HepG2 (cell line): ENCODE results near the gene MRNIP. TPM values are rescaled to one million over a fixed set of nuclear protein-coding genes. Genes with fewer than 3 reads are reported as not detected.

Experiments used
- ATAC-seq: fragments of 200-7000 bp; cut with Tn5 transposase; 3 replicates; pipeline ENCODE4 v1.9.1; 2020; ENCODE audit warnings: mild to moderate bottlenecking, moderate library complexity
- BruUV-seq: library from RNA; stranded (reverse); fragments of 400-500 nt; replicated peaks from 2 replicates; lab custom pipeline; 2021; lab: Mats Ljungman, UMichigan
- CTCF ChIA-PET: fragments of 300-600 bp; formaldehyde crosslinking; extraction: SDS; loops from one replicate; lab custom pipeline; 2021; ENCODE audit warnings: low total read pairs, inconsistent platforms, low intra/inter-chr PET ratio; lab: Yijun Ruan, JAX
- POLR2A ChIA-PET: fragments of 350-600 bp; sonication (Branson Sonifier 250); formaldehyde crosslinking; loops from one replicate; lab custom pipeline; 2020; ENCODE audit warnings: antibody characterized with exemption, inconsistent platforms; lab: Yijun Ruan, JAX
- DNase-seq: peaks from one replicate; pipeline ENCODE4 v3.0.0-alpha.2; 2015; ENCODE audit warnings: low spot score
- FAIRE-seq: peaks from 3 replicates; lab custom pipeline; 2011; peaks lifted over from hg19 to GRCh38; lab: Jason Lieb, UNC
- H2AFZ ChIP-seq: one replicate; pipeline ENCODE4 v1.6.1; 2011; ENCODE audit warnings: low read length, inconsistent platforms
- H3K27ac ChIP-seq: fragments of 300-600 bp; 3 replicates; pipeline ENCODE4 v1.8.0; 2011; ENCODE audit warnings: mixed run types, mild to moderate bottlenecking, mixed read lengths, low read length, inconsistent platforms; ENCODE audit not compliant: insufficient read depth; ENCODE audit errors: extremely low read length
- H3K27me3 ChIP-seq, 2 experiments: fragments of 200-600 bp in 1 of 2; 2 replicates in 1 of 2; 3 replicates in 1 of 2; pipeline versions ENCODE4 v1.6.0 to v1.8.0; 2011; ENCODE audit warnings: low read length in 2 of 2, mild to moderate bottlenecking in 2 of 2, moderate library complexity in 2 of 2, inconsistent platforms in 1 of 2; ENCODE audit not compliant: insufficient read depth in 2 of 2, control insufficient read depth in 1 of 2
- H3K36me3 ChIP-seq, 2 experiments: fragments of 200-600 bp in 1 of 2; replicated peaks in 1 of 2; 2 replicates in 1 of 2; 3 replicates in 1 of 2; pipeline versions ENCODE4 v1.5.1 to v1.8.0; 2011; ENCODE audit warnings: low read length in 2 of 2, inconsistent platforms in 1 of 2; ENCODE audit not compliant: insufficient read depth in 2 of 2, control insufficient read depth in 1 of 2
- H3K4me1 ChIP-seq: 2 replicates; pipeline ENCODE4 v1.5.1; 2012; ENCODE audit warnings: low read length, inconsistent platforms; ENCODE audit not compliant: insufficient read depth
- H3K4me2 ChIP-seq: 2 replicates; pipeline ENCODE4 v1.6.0; 2011; ENCODE audit warnings: low read depth, low read length, inconsistent platforms
- H3K4me3 ChIP-seq, 3 experiments: fragments of 200-600 bp in 1 of 3; sonication (generic), shearing (Covaris generic) in 1 of 3; replicated peaks in 1 of 3; 2 replicates each; pipeline ENCODE4 v1.5.1; 2011 to 2016; ENCODE audit warnings: low read length in 3 of 3, inconsistent platforms in 2 of 3, low read depth in 2 of 3, mild to moderate bottlenecking in 2 of 3, control low read depth in 1 of 3, mixed read lengths in 1 of 3; ENCODE audit not compliant: insufficient read depth in 1 of 3
- H3K79me2 ChIP-seq: one replicate; pipeline ENCODE4 v1.6.1; 2011; ENCODE audit warnings: low read length, inconsistent platforms; ENCODE audit not compliant: insufficient read depth
- H3K9ac ChIP-seq: 2 replicates; pipeline ENCODE4 v1.6.0; 2011; ENCODE audit warnings: mild to moderate bottlenecking, low read depth, low read length, inconsistent platforms; ENCODE audit not compliant: insufficient read depth
- H3K9me3 ChIP-seq: 2 replicates; pipeline ENCODE4 v1.5.1; 2012; ENCODE audit warnings: mild to moderate bottlenecking, low read length
- H4K20me1 ChIP-seq: 2 replicates; pipeline ENCODE4 v1.6.0; 2011; ENCODE audit warnings: inconsistent platforms, mild to moderate bottlenecking, low read length, moderate library complexity; ENCODE audit not compliant: insufficient read depth
- AGO1 ChIP-seq: fragments of 200-400 bp; formaldehyde crosslinking; IDR thresholded peaks from 2 replicates; pipeline ENCODE4 v1.6.1; 2017; ENCODE audit warnings: mild to moderate bottlenecking, low read depth, low read length, moderate library complexity; ENCODE audit not compliant: poor library complexity, severe bottlenecking
- ARNTL ChIP-seq: sonication (generic); formaldehyde crosslinking; IDR thresholded peaks from 2 replicates; pipeline ENCODE4 v1.4.0; 2020; ENCODE audit warnings: mild to moderate bottlenecking, missing genetic modification reagents
- CENPX ChIP-seq: sonication (generic); formaldehyde crosslinking; IDR thresholded peaks from 2 replicates; pipeline ENCODE4 v1.9.0; 2021; ENCODE audit warnings: mild to moderate bottlenecking, missing genetic modification reagents, moderate library complexity
- ETS1 ChIP-seq: sonication (generic); formaldehyde crosslinking; IDR thresholded peaks from 2 replicates; pipeline ENCODE4 v1.4.0; 2020; ENCODE audit warnings: missing genetic modification reagents
- HNRNPUL1 ChIP-seq: fragments of 200-400 bp; formaldehyde crosslinking; IDR thresholded peaks from 2 replicates; pipeline ENCODE4 v1.6.1; 2017; ENCODE audit warnings: low read depth, mild to moderate bottlenecking, low read length, moderate library complexity
- MED1 ChIP-seq: sonication (generic); formaldehyde crosslinking; IDR thresholded peaks from 2 replicates; pipeline ENCODE4 v1.4.0; 2020; ENCODE audit warnings: missing genetic modification reagents
- RBFOX2 ChIP-seq: fragments of 200-400 bp; formaldehyde crosslinking; IDR thresholded peaks from 2 replicates; pipeline ENCODE4 v1.6.1; 2017; ENCODE audit warnings: low read depth, mild to moderate bottlenecking, low read length
- SNRNP70 ChIP-seq: fragments of 200-400 bp; formaldehyde crosslinking; IDR thresholded peaks from 2 replicates; pipeline ENCODE4 v1.6.1; 2017; ENCODE audit warnings: mild to moderate bottlenecking, low read depth, low read length, moderate library complexity
- ZNF34 ChIP-seq: sonication (generic); formaldehyde crosslinking; IDR thresholded peaks from 2 replicates; pipeline ENCODE4 v1.4.0; 2020; ENCODE audit warnings: mild to moderate bottlenecking, missing genetic modification reagents, borderline replicate concordance
- ZNF790 ChIP-seq: sonication (generic); formaldehyde crosslinking; IDR thresholded peaks from 2 replicates; pipeline ENCODE4 v1.8.0; 2022; ENCODE audit warnings: missing genetic modification reagents, mild to moderate bottlenecking, borderline replicate concordance
- WGBS: methylation state at CpG from one replicate; pipeline ENCODE4 v1.1.6; 2017; ENCODE audit warnings: low lambda C conversion rate; 5-methylcytosine and 5-hydroxymethylcytosine counted together
- in situ Hi-C: cut with HindIII; loops from 2 replicates; pipeline ENCODE4 v1.10.0; 2017; ENCODE audit warnings: low pct_unique_long_range_greater_than_20kb; ENCODE audit not compliant: extremely low pct_ligation_motif_present
- intact Hi-C: fragments of 100-400 bp; cut with micrococcal nuclease; formaldehyde crosslinking; loops from one replicate; pipeline ENCODE4 v1.10.0; 2022; ENCODE audit not compliant: unreplicated experiment
- polyA plus RNA-seq, 8 experiments: library from polyadenylated mRNA; depleted of rRNA in 3 of 8; stranded (reverse) in 7 of 8; unstranded in 1 of 8; fragments of >200 nt; fragmentation: Illumina TruSeq in 4 of 8; extraction: Trizol in 4 of 8; gene quantifications; 2 replicates each; pipeline versions ENCODE4 v1.2.1 to v1.2.3, GENCODE V29; 2011 to 2016; ENCODE audit warnings: low read depth in 4 of 8, missing spikeins in 1 of 8, mixed read lengths in 1 of 8; ENCODE audit not compliant: insufficient read depth in 1 of 8
- total RNA-seq, 5 experiments: library from RNA; depleted of rRNA; stranded (reverse); fragments of >200 nt; fragmentation: Illumina TruSeq; extraction: Trizol; gene quantifications; 2 replicates each; pipeline ENCODE4 v1.2.3, GENCODE V29; 2016; ENCODE audit warnings: low read depth in 1 of 5
- TF ChIP-seq, protein P1 (sequence below): sonication (generic); formaldehyde crosslinking; IDR thresholded peaks from 2 replicates; pipeline ENCODE4 v1.8.0; 2022; ENCODE audit warnings: missing genetic modification reagents, mild to moderate bottlenecking, moderate library complexity, borderline replicate concordance
- TF ChIP-seq, protein P2 (sequence below): sonication (generic); formaldehyde crosslinking; IDR thresholded peaks from 2 replicates; pipeline ENCODE4 v1.4.0; 2020; ENCODE audit warnings: mild to moderate bottlenecking, missing genetic modification reagents

MRNIP gene
- total and polyA plus RNA-seq, 2 of the 13 experiments (the other 11 are each of a cell fraction or from before 2014, with no cell fraction given) = 15.5 to 34.1 TPM

DNA sequence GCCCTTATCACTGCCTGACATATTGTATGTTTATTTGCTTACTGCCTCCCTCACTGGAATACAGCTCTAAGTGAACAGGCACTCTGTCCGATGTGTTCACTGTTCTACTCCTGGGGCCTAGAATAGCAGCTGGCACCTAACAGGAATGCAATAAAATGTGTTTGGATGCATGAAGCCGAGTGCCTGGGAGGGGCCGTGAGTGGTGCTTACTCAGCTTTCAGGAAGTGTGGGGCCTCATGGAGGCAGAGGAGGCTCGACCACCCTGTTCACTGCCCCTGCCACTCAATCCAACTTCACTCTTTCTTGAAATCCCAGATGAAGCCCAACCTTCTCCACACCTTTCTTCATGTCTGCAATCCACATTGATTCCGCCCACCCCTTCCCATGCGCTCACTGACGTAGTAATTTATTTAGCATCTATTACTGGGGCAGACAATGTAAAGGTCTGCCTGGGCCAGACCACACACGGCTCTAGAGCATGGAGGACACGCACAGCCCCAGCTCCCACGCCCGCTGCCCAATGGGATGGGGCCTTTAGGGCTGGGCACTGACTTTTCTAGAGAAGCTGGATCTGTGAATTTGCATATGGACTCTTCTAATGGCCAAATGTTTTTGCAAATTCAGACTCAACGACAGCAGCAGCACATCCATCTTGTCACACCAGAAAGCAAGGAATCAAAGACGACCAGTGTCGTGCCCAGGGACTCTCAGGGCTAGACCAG is 27.7 kb upstream of the MRNIP start:
- WGBS = 95% methylated on average over 14 of the region's 14 CpGs
- H3K79me2 ChIP-seq = no peaks in the 10 kb centered on the region
- H3K4me2 ChIP-seq = no peak overlapping the region
- no peaks in the 10 kb centered on the region for H3K4me1 ChIP-seq
- BruUV-seq = no TSS peak
- no peak overlapping the region for H3K4me3 ChIP-seq
- no peak overlapping the region for H3K9ac ChIP-seq
- intact Hi-C loops (no loop called here), in situ Hi-C loops (no loop called here)
- H4K20me1 ChIP-seq = no peaks in the 10 kb centered on the region
- no peak overlapping the region for H2AFZ ChIP-seq
- FAIRE-seq = no peak
- POLR2A ChIA-PET = no interaction called here
- CTCF ChIA-PET = no interaction called here
- no peaks in the 10 kb centered on the region for H3K27me3 ChIP-seq
- no peak overlapping the region for H3K27ac ChIP-seq
- DNase-seq = no peak
- peaks cover 28% of the 10 kb centered on the region for H3K9me3 ChIP-seq
- peaks cover 38 to 73% of the 10 kb centered on the region in 2 experiments for H3K36me3 ChIP-seq
- no peak for ATAC-seq
- TF ChIP-seq ZNF790 (CRISPR knock-in tag) (no peak), ARNTL (CRISPR knock-in tag) (no peak), CENPX (CRISPR knock-in tag) (no peak), AGO1 (no peak), HNRNPUL1 (no peak), SNRNP70 (no peak), ZNF34 (no peak), MED1 (CRISPR knock-in tag) (no peak), ETS1 (CRISPR knock-in tag) (no peak), RBFOX2 (no peak)
- TF ChIP-seq, protein P1, sequence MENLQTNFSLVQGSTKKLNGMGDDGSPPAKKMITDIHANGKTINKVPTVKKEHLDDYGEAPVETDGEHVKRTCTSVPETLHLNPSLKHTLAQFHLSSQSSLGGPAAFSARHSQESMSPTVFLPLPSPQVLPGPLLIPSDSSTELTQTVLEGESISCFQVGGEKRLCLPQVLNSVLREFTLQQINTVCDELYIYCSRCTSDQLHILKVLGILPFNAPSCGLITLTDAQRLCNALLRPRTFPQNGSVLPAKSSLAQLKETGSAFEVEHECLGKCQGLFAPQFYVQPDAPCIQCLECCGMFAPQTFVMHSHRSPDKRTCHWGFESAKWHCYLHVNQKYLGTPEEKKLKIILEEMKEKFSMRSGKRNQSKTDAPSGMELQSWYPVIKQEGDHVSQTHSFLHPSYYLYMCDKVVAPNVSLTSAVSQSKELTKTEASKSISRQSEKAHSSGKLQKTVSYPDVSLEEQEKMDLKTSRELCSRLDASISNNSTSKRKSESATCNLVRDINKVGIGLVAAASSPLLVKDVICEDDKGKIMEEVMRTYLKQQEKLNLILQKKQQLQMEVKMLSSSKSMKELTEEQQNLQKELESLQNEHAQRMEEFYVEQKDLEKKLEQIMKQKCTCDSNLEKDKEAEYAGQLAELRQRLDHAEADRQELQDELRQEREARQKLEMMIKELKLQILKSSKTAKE (CRISPR knock-in tag) = no peak
- TF ChIP-seq, protein P2, sequence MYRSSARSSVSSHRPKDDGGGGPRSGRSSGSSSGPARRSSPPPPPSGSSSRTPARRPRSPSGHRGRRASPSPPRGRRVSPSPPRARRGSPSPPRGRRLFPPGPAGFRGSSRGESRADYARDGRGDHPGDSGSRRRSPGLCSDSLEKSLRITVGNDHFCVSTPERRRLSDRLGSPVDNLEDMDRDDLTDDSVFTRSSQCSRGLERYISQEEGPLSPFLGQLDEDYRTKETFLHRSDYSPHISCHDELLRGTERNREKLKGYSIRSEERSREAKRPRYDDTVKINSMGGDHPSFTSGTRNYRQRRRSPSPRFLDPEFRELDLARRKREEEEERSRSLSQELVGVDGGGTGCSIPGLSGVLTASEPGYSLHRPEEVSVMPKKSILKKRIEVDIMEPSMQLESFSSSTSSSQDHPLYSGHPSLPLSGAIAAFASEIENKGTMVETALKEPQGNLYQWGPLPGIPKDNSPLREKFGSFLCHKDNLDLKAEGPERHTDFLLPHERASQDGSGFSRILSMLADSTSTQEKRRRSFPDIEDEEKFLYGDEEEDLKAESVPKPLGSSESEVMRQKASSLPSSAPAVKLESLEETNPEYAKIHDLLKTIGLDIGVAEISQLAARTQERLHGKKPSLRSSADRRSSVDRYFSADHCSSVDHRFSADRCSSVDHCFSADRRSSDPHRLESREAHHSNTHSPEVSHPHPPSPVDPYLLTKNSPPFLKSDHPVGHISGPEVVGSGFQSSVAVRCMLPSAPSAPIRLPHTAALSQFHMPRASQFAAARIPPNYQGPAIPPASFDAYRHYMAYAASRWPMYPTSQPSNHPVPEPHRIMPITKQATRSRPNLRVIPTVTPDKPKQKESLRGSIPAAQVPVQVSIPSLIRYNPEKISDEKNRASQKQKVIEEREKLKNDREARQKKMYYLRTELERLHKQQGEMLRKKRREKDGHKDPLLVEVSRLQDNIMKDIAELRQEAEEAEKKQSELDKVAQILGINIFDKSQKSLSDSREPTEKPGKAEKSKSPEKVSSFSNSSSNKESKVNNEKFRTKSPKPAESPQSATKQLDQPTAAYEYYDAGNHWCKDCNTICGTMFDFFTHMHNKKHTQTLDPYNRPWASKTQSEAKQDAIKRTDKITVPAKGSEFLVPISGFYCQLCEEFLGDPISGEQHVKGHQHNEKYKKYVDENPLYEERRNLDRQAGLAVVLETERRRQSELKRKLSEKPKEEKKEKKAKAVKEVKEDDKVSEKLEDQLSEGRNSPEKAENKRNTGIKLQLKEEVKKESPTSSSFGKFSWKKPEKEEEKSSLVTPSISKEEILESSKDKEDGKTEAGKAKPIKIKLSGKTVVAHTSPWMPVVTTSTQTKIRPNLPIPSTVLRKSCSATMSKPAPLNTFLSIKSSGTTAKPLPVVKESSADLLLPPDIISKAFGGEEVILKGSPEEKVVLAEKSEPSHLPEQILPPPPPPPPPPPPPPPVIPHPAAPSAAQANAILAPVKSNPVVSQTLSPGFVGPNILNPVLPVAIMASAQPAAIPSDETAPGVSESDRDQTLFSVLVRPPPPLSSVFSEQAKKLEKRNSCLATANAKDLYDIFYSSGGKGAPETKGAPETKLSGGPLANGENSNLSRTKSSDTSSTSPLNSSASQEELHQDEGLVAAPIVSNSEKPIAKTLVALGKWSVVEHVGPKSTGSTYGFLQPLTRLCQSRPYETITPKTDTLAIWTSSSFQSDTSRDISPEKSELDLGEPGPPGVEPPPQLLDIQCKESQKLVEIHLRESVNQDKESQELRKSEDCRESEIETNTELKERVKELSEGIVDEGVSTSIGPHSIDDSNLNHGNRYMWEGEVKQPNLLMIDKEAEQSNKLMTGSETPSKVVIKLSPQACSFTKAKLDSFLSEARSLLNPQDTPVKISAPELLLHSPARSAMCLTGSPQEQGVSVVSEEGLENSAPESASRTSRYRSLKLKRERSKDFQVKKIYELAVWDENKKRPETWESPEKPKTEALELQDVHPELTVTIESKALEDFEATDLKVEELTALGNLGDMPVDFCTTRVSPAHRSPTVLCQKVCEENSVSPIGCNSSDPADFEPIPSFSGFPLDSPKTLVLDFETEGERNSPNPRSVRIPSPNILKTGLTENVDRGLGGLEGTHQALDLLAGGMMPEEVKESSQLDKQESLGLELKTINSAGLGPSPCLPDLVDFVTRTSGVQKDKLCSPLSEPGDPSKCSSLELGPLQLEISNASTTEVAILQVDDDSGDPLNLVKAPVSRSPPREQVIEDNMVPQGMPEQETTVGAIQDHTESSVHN (CRISPR knock-in tag) = no peak
